ENCODE results near the gene DAB2IP. TPM values are rescaled to one million over a fixed set of nuclear protein-coding genes. Genes with fewer than 3 reads are reported as not detected.

Gene DAB2IP
- total RNA-seq, 2 donors from 2014 or later, result 70.7 to 71.0 TPM

GRCh38 chr9:121638399-121638798 lies 13.0 kb upstream of the DAB2IP start:
- Mint-ChIP-seq H3K27me3 (ENCODE audit: insufficient read depth) (no peaks in the 10 kb centered on the region), H3K27ac (peak overlapping the region; percentile 56), H3K4me3 (no peak overlapping the region), H3K9me3 (no peaks in the 10 kb centered on the region), H3K36me3 (ENCODE audit: low read depth) (no peaks in the 10 kb centered on the region), H3K4me1 (peaks cover 9% of the 10 kb centered on the region)
- Histone ChIP-seq H3K27me3 (ENCODE audit: control insufficient read depth, insufficient read depth, low read length, poor library complexity, severe bottlenecking) (no peaks in the 10 kb centered on the region), H3K36me3 (ENCODE audit: control insufficient read depth, insufficient read depth, low read length) (no peaks in the 10 kb centered on the region), H3K4me1 (ENCODE audit: control insufficient read depth, insufficient read depth, low read length) (peaks cover 3% of the 10 kb centered on the region), H3K27ac (ENCODE audit: low read depth, low read length) (no peak overlapping the region), H3K9me3 (ENCODE audit: control insufficient read depth, low read length) (no peaks in the 10 kb centered on the region), H3K4me3 (ENCODE audit: low read length) (no peak overlapping the region), H3K9ac (ENCODE audit: extremely low read depth, low read length, poor library complexity, severe bottlenecking) (no peak overlapping the region)
- 88 to 93% methylated on average over 5 to 8 of the region's 8 CpGs for WGBS, 2 experiments (ENCODE audit: insufficient coverage in 1 of 2, insufficient read length in 1 of 2)
- no peak for DNase-seq
- no peak for TF ChIP-seq CTCF (conservative IDR thresholded peaks at IDR 0.05)

GRCh38 chr9:121638901-121639592 lies 12.4 kb upstream of the DAB2IP start:
- WGBS, 2 experiments (ENCODE audit: insufficient coverage in 1 of 2, insufficient read length in 1 of 2), result 85 to 88% methylated on average over 5 of the region's 5 CpGs
- no peaks in the 10 kb centered on the region for H3K27me3 Mint-ChIP-seq (ENCODE audit: insufficient read depth)
- H3K4me3 Mint-ChIP-seq, result no peak overlapping the region
- TF ChIP-seq CTCF (conservative IDR thresholded peaks at IDR 0.05), result no peak
- Histone ChIP-seq H3K4me3 (ENCODE audit: low read length) (no peak overlapping the region), H3K9me3 (ENCODE audit: control insufficient read depth, low read length) (no peaks in the 10 kb centered on the region), H3K9ac (ENCODE audit: extremely low read depth, low read length, poor library complexity, severe bottlenecking) (no peak overlapping the region), H3K36me3 (ENCODE audit: control insufficient read depth, insufficient read depth, low read length) (no peaks in the 10 kb centered on the region), H3K27ac (ENCODE audit: low read depth, low read length) (no peak overlapping the region), H3K4me1 (ENCODE audit: control insufficient read depth, insufficient read depth, low read length) (peaks cover 3% of the 10 kb centered on the region), H3K27me3 (ENCODE audit: control insufficient read depth, insufficient read depth, low read length, poor library complexity, severe bottlenecking) (no peaks in the 10 kb centered on the region)
- H3K9me3 Mint-ChIP-seq, result no peaks in the 10 kb centered on the region
- H3K36me3 Mint-ChIP-seq (ENCODE audit: low read depth), result no peaks in the 10 kb centered on the region
- H3K27ac Mint-ChIP-seq, result no peak overlapping the region
- peaks cover 9% of the 10 kb centered on the region for H3K4me1 Mint-ChIP-seq
- no peak for DNase-seq

GRCh38 chr9:121639619-121640018 lies 11.8 kb upstream of the DAB2IP start:
- no peaks in the 10 kb centered on the region for H3K9me3 ChIP-seq (ENCODE audit: control insufficient read depth, low read length)
- Mint-ChIP-seq H3K27me3 (ENCODE audit: insufficient read depth) (no peaks in the 10 kb centered on the region), H3K9me3 (no peaks in the 10 kb centered on the region), H3K4me3 (no peak overlapping the region), H3K4me1 (peaks cover 9% of the 10 kb centered on the region), H3K27ac (no peak overlapping the region), H3K36me3 (ENCODE audit: low read depth) (no peaks in the 10 kb centered on the region)
- TF ChIP-seq CTCF (conservative IDR thresholded peaks at IDR 0.05), result no peak
- DNase-seq, result no peak
- H3K4me3 ChIP-seq (ENCODE audit: low read length), result no peak overlapping the region
- WGBS, 2 experiments (ENCODE audit: insufficient coverage in 1 of 2, insufficient read length in 1 of 2), result 93 to 95% methylated on average over 3 to 6 of the region's 6 CpGs
- H3K27ac ChIP-seq (ENCODE audit: low read depth, low read length), result no peak overlapping the region
- H3K9ac ChIP-seq (ENCODE audit: extremely low read depth, low read length, poor library complexity, severe bottlenecking), result no peak overlapping the region
- peaks cover 3% of the 10 kb centered on the region for H3K4me1 ChIP-seq (ENCODE audit: control insufficient read depth, insufficient read depth, low read length)
- H3K36me3 ChIP-seq (ENCODE audit: control insufficient read depth, insufficient read depth, low read length), result no peaks in the 10 kb centered on the region
- H3K27me3 ChIP-seq (ENCODE audit: control insufficient read depth, insufficient read depth, low read length, poor library complexity, severe bottlenecking), result no peaks in the 10 kb centered on the region
